Smooth muscle cell (in vitro differentiated cells): ENCODE results near the gene SIK2. TPM values are rescaled to one million over a fixed set of nuclear protein-coding genes. Genes with fewer than 3 reads are reported as not detected.

Experiments
- DNase-seq: peaks from one replicate; lab custom pipeline; 2025; ENCODE audit not compliant: unreplicated experiment; lab: John Stamatoyannopoulos, UW
- H2AFZ ChIP-seq: fragments of 200-600 bp; sonication (generic); 2 replicates; pipeline ENCODE4 v1.6.0; 2016; ENCODE audit warnings: antibody characterized with exemption, low read depth, mild to moderate bottlenecking
- H3F3A ChIP-seq: fragments of 200-600 bp; sonication (generic); 2 replicates; pipeline ENCODE4 v1.6.0; 2017; ENCODE audit warnings: antibody characterized with exemption, low read depth
- H3K27ac ChIP-seq: fragments of 200-600 bp; sonication (generic); 2 replicates; pipeline ENCODE4 v1.5.1; 2016; ENCODE audit warnings: low read depth, mild to moderate bottlenecking
- H3K27me3 ChIP-seq: fragments of 200-600 bp; sonication (generic); 2 replicates; pipeline ENCODE4 v1.6.1; 2016; ENCODE audit warnings: low read depth, mild to moderate bottlenecking
- H3K36me3 ChIP-seq: fragments of 200-600 bp; sonication (generic); 2 replicates; pipeline ENCODE4 v1.5.1; 2016; ENCODE audit warnings: low read depth
- H3K4me1 ChIP-seq: fragments of 200-600 bp; sonication (generic); 2 replicates; pipeline ENCODE4 v1.5.1; 2016; ENCODE audit warnings: low read depth
- H3K4me2 ChIP-seq: fragments of 200-600 bp; sonication (generic); 2 replicates; pipeline ENCODE4 v1.6.0; 2016; ENCODE audit warnings: mild to moderate bottlenecking
- H3K4me3 ChIP-seq: fragments of 200-600 bp; sonication (generic); 2 replicates; pipeline ENCODE4 v1.5.1; 2016; ENCODE audit warnings: mild to moderate bottlenecking
- H3K79me2 ChIP-seq: fragments of 200-600 bp; sonication (generic); 2 replicates; pipeline ENCODE4 v1.6.0; 2016; ENCODE audit warnings: low read depth, mild to moderate bottlenecking
- H3K9ac ChIP-seq: fragments of 200-600 bp; sonication (generic); 2 replicates; pipeline ENCODE4 v1.6.0; 2016; ENCODE audit warnings: low read depth
- H3K9me3 ChIP-seq: fragments of 200-600 bp; sonication (generic); replicated peaks from 2 replicates; pipeline ENCODE4 v1.5.1; 2016; ENCODE audit warnings: low read depth
- H4K20me1 ChIP-seq: fragments of 200-600 bp; sonication (generic); 2 replicates; pipeline ENCODE4 v1.6.0; 2016; ENCODE audit warnings: low read depth
- CTCF ChIP-seq: fragments of 200-600 bp; sonication (generic); IDR thresholded peaks from 2 replicates; pipeline ENCODE4 v1.5.1; 2017; ENCODE audit warnings: borderline replicate concordance, mild to moderate bottlenecking, antibody characterized with exemption; ENCODE audit not compliant: insufficient read depth, poor library complexity, severe bottlenecking
- WGBS: methylation state at CpG from one replicate; pipeline ENCODE4 v1.1.7; 2016; ENCODE audit warnings: low lambda C conversion rate; 5-methylcytosine and 5-hydroxymethylcytosine counted together
- polyA plus RNA-seq: library from polyadenylated mRNA; unstranded; fragments of >200 nt; fragmentation: Nextera tagmentation; extraction: Ambion mirVana; gene quantifications from 2 replicates; pipeline ENCODE4 v1.2.1, GENCODE V29; 2016
- total RNA-seq: library from RNA; depleted of rRNA; stranded (reverse); fragments of >200 nt; gene quantifications from 2 replicates; pipeline ENCODE4 v1.2.3, GENCODE V29; 2014

The SIK2 gene
- total and polyA plus RNA-seq, 2 experiments from 2014 or later, result 1.9 to 14.1 TPM

- DNase-seq, result no peak
- H2AFZ ChIP-seq, result peak overlapping the region; percentile 29
- no peaks in the 10 kb centered on the region for H3K9me3 ChIP-seq
- no peaks in the 10 kb centered on the region for H3K27me3 ChIP-seq
- no peak overlapping the region for H3K27ac ChIP-seq
- H3K4me3 ChIP-seq, result no peak overlapping the region
- H3K9ac ChIP-seq, result no peak overlapping the region
- H3F3A ChIP-seq, result no peaks in the 10 kb centered on the region
- no peak overlapping the region for H3K4me2 ChIP-seq
- TF ChIP-seq CTCF, result no peak
- no peaks in the 10 kb centered on the region for H3K4me1 ChIP-seq
- no peaks in the 10 kb centered on the region for H3K79me2 ChIP-seq
- H4K20me1 ChIP-seq, result no peaks in the 10 kb centered on the region
- no peaks in the 10 kb centered on the region for H3K36me3 ChIP-seq
Observed at GRCh38 chr11:111582163-111582562, 20.1 kb upstream of the SIK2 start.

- H3K79me2 ChIP-seq, result no peaks in the 10 kb centered on the region
- WGBS, result 56% methylated on average over 4 of the region's 4 CpGs
- no peaks in the 10 kb centered on the region for H3K27me3 ChIP-seq
- H3K4me3 ChIP-seq, result no peak overlapping the region
- no peak for TF ChIP-seq CTCF
- no peak overlapping the region for H3K27ac ChIP-seq
- H3K9me3 ChIP-seq, result no peaks in the 10 kb centered on the region
- H3K9ac ChIP-seq, result no peak overlapping the region
- no peaks in the 10 kb centered on the region for H3K4me1 ChIP-seq
- H2AFZ ChIP-seq, result no peak overlapping the region
- H3K4me2 ChIP-seq, result no peak overlapping the region
- no peaks in the 10 kb centered on the region for H3K36me3 ChIP-seq
- no peaks in the 10 kb centered on the region for H4K20me1 ChIP-seq
- no peak for DNase-seq
- H3F3A ChIP-seq, result no peaks in the 10 kb centered on the region
Observed at GRCh38 chr11:111582881-111583280, 19.4 kb upstream of the SIK2 start.

- no peaks in the 10 kb centered on the region for H3F3A ChIP-seq
- DNase-seq, result no peak
- no peaks in the 10 kb centered on the region for H3K27me3 ChIP-seq
- no peaks in the 10 kb centered on the region for H3K9me3 ChIP-seq
- H3K4me1 ChIP-seq, result no peaks in the 10 kb centered on the region
- peak overlapping the region; percentile 65 for H2AFZ ChIP-seq
- no peak overlapping the region for H3K9ac ChIP-seq
- H3K4me3 ChIP-seq, result no peak overlapping the region
- H3K79me2 ChIP-seq, result no peaks in the 10 kb centered on the region
- H3K36me3 ChIP-seq, result no peaks in the 10 kb centered on the region
- 66% methylated on average over 2 of the region's 2 CpGs for WGBS
- H3K4me2 ChIP-seq, result no peak overlapping the region
- no peak overlapping the region for H3K27ac ChIP-seq
- no peak for TF ChIP-seq CTCF
- H4K20me1 ChIP-seq, result no peaks in the 10 kb centered on the region
Observed at GRCh38 chr11:111585371-111585770, 16.9 kb upstream of the SIK2 start.

GRCh38 chr11:111586388-111586831, 15.8 kb upstream of the SIK2 start:
- H2AFZ ChIP-seq, result no peak overlapping the region
- H3K4me3 ChIP-seq, result no peak overlapping the region
- no peaks in the 10 kb centered on the region for H3K27me3 ChIP-seq
- H3K27ac ChIP-seq, result no peak overlapping the region
- no peak for DNase-seq
- no peak overlapping the region for H3K9ac ChIP-seq
- H4K20me1 ChIP-seq, result no peaks in the 10 kb centered on the region
- no peaks in the 10 kb centered on the region for H3K4me1 ChIP-seq
- no peaks in the 10 kb centered on the region for H3K79me2 ChIP-seq
- no peaks in the 10 kb centered on the region for H3F3A ChIP-seq
- peak; percentile 58 for TF ChIP-seq CTCF
- H3K4me2 ChIP-seq, result no peak overlapping the region
- H3K9me3 ChIP-seq, result no peaks in the 10 kb centered on the region
- 3% methylated on average over 1 of the region's 1 CpG for WGBS
- H3K36me3 ChIP-seq, result no peaks in the 10 kb centered on the region
